Measurements from ENCODE around the gene DLX3.

Gene DLX3

DNA sequence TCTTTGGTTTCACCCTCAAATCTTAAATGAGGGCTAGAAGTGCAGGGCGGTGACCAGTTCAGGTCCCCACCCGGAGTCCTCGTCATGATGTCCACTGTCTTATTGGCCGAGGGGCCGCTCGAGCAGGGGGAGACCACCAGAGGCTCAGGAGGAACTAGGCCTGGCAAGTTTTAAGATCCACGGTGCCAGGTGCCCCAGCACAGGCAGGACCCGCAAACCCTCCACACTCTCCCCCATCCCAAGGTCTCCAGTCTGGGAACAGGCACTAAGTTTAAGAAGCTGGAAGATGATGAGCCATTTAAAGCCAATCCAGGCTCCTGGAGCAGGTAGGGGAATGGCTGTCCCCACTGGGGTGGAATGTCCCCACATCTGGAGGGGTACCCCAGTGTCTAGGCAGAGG lies 4.1 kb downstream of the DLX3 start:
- DNase-seq: no peak

DNA sequence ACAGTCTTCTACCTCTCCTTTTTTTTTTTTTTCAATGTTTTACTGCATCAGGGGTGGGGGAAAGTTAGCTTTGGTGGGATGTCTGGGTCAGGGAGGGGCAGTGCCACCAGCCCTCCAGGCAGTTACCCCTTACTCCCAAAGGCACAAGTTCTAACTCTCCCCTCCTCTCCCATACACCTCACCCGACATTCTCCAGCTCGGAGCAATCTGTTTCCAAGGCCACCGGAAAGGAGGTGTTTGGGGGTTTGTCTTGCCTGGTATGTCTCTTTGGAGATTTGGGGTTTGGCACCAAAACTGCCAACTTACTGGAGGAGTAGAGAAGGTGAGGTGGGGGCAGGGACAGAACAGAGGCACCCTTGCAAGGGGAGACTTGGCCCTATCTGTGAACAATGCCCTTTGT lies 4.7 kb downstream of the DLX3 start:
- DNase-seq: no peak

DNA sequence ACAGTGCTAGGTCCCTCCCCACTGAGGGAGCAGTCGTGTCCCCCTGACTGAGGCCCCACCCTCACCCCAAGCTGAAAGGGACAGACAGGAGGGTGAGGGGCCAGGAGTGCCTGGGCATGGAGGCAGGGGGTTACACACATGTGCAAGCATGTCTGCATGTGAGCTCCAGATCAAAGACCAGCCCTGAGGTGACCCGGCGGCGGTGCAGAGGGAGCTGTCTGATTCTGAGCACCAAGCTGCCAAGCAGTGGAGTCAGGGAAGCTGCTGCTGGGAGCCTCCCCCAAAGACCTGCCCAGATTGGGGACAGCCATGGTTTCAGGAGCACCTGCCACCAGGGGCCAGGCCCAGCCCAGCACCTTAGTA lies 5.5 kb downstream of the DLX3 start:
- DNase-seq: no peak

DNA sequence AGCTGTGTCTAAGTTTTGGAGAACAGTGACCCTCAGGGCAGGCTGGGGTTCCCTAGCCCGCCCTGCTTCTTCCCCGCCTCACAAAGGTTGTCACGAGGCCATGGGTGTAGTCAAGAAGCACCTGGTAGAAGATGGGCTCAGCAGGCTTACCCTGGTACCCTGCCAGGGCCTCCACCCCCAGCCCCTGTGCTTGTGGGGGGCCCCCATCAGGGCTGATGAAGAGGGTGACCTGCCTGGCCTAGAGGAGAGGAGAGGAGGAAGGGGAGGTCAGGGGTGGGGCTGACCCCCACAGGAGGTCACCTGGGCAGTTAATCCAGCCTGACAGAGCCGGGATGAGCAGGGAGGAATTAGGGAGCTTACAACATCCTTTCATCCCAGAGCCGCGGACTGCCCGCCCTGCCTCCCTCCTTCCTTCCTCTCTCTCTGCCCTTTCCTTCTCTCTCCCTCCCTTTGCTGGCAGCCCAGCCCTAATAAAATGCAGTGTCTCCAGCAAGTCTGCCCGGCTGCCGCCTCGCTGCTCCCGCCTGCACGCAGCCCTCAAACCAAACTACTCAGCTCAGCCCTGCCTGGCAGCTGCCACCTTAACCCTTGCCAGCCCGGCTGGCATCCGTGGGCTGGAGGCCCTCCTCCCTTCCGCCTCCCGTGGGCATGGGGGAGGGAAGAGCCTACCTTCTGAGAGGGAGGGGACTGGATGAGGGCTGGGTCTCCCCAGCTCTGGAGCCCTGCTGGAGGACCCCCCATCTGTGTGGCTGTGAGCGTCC lies 7.2 kb downstream of the DLX3 start:
- no peak for DNase-seq

DNA sequence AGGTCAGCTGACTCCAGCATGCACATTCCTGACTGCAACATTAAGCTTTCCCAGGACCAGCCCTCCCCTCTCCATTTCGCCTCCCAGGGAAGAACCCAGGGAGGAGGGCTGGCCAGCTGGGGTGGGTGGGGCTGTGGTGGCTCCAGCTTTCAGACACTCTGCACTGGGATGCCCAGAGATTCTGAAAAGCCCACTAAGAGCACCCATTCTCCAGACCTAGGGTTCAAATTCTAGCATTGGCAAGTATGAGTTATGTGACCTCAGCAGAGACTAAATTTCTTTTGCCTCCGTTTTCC lies 7.8 kb downstream of the DLX3 start:
- no peak for DNase-seq

DNA sequence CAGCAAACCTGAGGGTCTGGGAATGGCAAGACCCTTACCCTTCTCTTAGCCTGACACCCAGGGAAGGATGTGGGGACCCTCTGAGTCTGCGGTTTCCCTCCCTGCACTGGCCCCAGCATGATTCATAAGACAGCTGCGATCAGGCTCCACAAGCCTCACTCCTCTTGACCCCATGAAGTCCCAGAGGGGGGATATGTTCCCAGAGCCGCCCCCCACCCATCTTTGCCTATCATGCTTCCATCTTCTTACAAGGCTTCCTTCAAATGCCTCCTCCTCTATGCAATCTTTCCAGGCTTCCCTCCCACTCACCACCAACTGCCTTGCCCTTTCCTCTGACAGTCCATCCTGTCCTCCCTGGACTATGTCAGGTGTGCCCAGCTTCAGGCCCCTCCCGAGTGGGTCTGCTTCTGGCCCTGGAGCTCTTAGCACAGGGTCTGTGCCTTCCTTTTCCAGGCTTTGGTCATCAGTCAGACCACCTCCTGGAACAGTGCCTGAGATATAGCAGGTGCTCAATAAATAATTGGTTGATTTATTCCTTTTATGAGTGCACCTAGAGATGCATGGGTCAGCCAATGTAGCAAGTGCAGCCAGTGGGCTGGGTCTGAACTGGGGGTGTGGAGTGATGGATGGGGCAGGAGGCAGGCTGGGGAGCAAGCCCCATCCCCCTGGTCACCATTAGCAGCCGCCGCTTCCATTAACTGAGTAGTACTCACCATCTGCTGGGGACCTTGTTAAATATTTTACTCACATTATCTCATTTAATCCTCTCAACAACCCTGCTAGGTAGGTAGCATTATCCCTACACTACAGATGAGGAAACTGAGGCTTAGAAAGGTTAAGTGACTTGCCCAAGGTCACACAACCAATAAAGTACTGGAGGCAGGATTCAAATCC lies 8.4 kb downstream of the DLX3 start:
- no peak for DNase-seq

DNA sequence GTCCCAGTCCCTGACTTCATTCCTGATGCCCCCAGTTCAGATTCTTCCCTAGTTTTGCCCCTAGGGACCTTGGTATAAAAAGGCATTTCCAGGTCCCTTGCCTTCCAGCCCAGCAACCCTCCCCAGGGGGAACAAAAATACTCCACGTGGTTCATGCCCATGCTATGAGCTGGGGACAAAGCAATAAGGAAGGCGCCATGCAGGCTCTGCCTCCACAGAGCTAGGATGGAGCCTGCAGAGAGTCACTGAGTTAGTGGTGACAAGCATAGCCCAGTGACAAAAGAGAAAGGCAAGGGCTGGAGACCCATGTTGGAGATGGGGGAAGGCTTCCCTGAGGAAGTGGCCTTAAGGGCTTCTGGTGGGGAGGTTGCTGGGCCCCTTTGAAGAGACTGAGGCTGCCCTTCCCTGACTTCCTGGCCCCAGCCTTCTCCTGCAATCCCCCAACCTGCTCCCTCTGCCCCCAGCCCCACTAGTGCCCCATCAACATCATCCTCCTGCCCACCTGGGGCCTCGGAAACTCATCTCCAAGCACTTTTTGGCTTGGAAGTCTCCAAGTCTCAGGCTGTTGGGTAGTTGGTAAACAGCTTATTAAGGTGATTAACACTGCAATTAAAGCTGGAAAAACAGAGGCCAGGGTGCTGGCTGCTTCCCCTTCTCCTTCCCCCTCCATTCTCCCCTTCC lies 9.6 kb downstream of the DLX3 start:
- DNase-seq: no peak

DNA sequence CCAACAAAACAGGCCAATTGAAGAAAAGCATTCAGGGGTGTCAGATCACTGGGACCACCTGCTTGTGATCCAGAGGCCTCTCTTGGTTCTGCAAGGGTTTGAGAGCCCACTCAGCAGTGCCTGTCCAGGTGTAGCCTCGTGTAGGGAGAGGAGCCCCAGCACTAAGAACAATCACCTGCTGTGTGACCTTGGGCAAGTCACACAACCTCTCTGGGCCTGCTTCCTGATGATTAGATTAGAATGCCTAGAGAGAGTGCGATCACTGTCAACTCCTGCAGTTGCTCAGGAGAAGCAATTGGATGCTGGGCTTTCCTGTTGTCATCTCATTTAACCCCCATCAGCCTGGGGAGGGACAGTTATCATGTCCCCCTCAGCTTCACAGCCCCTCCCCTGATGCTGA lies 10.2 kb downstream of the DLX3 start:
- no peak for DNase-seq

DNA sequence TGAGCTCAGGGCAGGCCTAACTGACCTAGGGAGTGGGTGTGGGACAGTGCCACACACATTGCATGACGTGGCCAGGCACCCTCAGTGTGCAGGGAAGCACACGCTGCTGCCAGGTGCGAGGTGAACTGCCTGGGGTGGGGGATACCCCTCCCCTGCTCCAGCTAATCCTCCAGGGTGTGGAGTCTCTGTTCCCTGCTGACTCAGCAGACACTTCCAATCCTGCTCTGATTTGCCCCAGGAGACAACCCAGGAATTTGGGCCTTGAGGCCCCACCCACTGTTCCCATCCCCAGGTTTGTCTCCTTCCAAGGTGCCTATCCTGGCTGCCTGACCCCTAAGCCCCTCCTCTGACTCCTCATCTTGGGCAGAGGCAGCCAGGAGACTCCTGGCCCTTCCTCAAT lies 10.7 kb downstream of the DLX3 start:
- DNase-seq: no peak

DNA sequence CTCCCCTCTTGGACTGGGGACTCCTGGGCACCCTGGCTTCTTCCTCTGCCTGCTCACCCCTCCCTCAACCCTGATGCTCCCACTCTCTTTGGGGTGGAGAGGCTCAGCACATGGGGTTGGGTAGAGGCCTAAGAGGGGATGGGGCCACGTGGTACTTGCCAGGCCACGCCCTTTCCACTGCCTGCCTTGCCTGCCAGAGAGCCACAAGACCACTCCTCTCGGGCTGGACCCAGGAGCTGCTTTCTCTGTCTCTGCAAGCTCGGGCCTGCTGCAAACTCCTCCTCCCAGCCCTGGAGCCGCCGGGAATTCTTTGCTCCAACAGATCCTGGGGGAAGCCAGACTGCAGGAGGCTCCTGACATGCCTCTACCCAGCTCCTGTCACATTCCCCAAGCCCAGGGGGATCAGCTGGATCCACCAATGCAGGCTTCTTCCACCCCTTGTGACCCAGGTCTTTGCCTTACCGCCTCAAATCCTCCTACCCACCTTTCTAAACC lies 14.3 kb downstream of the DLX3 start:
- no peak for DNase-seq

DNA sequence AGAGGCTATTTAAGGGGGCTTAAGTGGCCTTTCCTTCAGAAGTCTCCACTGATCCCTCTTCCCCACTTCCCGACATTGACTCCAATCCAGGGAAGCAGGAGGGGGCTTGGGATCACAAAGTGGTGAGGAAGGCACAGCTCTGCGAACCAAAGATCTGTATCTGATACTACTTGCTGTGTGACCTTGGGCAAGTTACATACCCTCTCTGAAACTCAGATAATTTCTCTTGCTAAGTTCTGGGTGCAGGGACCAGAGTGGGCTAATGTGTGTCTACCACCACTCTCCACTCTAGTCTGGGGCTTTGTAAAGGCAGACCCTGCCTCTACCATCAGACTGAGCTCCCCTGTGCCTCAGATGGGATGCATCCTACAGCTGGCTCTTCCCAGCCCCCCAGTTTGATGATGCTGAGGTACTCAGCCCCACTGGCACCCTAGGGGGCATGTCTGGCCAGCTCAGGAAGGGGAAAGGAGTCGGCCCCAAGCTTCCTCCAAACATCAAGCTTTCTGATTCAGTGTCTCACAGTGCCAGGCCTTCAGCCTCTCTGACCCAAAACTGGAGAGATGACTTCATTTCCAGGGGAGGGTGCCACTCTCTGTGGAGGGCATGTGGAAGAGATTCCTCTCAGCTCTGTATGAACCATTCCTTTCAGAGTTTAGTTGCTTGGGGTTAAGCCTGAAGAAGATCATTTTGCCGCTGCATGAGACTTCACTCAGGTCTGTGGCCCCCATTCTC lies 15.1 kb downstream of the DLX3 start:
- no peak for DNase-seq

DNA sequence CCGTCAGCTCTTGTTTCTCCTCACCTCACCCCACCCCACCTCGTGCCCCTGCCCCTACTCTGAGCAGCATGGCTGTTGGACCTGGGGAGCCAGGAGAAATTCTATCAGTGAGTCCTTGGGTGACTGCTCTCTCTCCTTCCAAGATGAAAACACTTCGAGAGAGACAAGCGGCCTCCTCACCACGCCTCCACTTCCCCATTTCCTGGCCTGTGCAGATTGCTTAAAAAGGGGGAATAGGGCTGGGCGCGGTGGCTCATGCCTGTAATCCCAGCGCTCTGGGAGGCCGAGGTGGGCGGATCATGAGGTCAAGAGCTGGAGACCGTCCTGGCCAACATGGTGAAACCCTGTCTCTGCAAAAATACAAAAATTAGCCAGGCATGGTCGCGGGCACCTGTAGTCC lies 16.5 kb downstream of the DLX3 start:
- DNase-seq: no peak

DNA sequence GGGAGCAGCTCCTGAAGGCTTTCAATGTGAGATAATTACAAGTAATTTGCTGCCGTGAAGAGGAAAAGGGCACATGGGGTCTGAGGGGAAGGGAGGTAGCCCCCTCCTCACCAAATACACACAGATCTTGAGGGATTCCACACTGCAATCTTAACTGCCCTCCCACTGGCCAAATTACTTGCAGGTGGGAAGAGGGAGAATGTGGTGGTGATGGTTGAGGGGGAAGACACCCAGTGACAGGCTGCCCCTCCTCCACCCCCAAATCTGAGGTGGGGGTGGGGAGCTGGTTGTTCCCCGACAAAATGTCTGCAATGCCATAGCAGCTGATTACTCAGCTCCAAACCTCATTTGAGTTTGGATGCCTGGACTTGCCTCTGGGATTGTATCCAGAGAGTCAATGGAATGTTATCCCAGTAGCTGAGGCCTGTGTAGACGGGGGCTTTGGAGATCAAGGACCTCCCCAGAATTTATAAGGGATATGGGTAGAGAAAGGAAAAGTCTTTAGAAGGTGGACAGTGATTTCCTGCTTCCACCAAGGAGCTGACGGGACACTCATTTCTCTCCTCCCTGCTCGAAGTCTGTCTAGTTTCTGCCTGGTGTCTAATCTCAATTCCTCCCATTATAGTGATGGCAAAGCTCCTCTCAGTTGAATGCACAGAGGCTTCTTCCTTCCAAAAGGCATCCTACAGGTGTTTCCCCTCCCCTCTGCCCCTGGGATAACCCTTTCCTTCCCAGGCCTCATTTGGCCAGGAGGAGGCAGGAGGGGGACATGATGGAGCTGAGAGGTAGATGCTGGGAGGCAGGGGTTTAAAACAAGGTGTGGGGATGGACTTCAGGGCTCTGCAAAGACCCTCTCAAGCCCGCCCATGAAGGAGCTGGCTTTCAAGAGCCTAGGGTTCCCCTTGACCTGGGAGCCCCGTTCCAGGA lies 17.3 kb downstream of the DLX3 start:
- no peak for DNase-seq

DNA sequence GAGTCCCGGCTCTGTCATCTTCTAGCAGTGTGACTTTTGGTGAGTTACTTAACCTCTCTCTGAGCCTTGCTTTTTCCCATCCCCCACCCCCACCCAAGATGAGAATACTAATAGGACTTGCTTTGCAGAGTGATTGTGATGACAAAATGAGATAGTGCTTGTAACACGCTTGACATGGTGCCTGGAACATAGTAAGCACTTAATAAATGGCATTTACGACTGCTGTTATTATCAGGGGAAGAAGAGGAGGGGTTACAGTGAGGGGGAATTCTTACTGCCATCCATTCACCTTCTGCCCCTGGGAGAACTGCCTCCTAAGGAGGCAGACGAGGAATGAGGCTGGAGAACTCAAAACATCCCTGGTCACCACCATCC lies 18.2 kb downstream of the DLX3 start:
- no peak for DNase-seq

DNA sequence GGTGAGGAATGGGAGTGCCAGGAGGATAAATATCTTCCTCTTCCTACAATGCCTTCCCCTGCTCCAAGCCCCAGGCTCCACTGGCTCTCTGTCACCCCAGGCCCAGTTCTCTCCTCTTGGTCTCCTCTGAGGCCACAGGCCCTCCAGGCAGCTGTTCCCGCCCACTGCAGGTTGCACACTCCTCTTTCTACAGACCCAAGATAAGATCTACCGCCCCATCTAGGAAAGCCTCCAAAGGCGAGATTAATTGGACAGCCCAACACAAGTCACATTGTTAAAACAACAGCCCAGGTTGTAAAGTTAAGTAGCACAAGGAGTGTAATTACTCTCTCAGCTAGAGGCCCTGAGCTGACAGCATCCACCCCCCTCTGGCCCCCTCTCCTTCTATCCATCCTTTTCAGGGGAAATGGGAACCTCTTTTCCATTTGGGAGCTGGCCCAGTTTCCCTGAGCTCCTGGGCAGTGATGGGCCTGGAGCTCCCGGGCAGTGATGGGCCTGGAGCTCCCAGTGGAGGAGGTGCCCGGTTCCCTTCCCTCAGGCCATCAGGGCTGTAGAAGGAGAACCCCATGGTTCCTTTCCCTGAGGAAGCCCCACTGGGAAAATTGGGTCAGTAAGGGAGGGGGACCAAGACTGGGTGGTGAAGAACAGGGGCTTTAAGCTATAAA lies 18.7 kb downstream of the DLX3 start:
- no peak for DNase-seq

DNA sequence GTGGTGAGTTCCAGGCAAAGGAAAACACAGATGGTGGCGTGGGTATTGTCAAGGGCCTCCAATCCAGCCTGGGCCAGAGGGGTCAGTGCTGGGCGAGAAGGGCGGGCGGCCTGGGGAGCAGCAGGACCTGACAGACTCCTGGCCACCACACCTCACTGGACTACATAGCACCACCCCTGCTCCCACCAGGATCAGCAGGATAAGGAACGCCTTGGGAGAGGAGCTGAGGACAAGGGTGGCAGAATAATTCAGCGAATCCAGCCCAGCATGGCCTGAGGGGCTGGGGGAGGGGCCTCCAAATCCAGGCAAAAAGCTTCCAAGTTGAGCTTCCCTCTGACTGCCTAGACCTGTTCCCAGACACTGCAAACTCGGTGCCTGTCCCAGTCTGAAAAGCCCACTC lies 19.5 kb downstream of the DLX3 start:
- no peak for DNase-seq

DNA sequence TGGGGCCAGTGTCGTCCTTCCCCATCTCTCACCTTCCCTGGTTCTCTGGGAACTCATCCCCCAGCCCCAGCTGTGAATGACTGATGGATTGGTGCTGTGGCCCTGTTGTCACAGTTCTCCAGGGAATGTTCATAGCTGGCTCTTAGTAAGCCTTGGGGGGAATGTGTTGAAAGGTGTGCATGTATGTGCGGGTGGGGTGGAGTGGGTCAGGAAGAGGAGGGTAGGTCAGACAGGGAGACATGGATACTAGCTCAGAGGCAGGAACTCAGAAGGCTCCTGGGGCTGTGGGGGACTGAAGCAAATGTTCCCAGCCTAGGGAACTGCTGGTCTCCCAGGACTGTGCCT lies 21.8 kb downstream of the DLX3 start:
- DNase-seq: no peak

DNA sequence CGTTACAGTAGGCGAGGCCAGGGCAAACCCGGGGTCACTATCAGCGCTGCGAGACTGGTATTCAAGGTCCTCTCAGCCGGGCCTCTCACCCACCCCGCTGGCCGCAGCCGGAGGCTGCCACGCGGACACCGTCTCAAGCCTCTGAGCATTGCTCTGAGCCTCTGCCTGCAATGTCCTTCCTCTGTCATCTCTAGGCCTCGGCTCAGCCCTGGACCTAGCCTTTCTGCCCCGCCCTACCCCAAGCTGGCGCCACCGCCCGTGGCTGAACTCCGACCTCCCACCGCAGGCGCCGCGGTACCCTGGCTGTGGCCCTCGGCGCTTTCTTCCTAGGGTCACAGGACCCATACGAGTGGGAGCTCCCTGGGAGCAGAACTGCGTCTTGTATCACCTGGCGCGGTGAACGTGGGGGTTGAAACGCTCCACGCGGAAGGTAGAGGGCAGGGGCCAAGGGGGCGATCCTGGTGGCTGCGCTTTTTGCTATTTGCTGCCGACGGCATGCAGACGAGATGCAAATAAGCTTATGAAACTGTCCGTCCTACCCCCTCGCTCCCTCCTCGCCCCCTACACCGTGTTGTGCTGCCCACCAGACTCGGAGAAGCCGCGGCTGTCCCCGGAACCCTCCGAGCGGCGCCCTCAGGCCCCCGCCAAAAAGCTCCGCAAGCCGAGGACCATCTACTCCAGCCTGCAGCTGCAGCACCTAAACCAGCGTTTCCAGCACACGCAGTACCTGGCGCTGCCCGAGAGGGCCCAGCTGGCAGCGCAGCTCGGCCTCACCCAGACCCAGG lies 22.3 kb downstream of the DLX3 start:
- no peak for DNase-seq

DNA sequence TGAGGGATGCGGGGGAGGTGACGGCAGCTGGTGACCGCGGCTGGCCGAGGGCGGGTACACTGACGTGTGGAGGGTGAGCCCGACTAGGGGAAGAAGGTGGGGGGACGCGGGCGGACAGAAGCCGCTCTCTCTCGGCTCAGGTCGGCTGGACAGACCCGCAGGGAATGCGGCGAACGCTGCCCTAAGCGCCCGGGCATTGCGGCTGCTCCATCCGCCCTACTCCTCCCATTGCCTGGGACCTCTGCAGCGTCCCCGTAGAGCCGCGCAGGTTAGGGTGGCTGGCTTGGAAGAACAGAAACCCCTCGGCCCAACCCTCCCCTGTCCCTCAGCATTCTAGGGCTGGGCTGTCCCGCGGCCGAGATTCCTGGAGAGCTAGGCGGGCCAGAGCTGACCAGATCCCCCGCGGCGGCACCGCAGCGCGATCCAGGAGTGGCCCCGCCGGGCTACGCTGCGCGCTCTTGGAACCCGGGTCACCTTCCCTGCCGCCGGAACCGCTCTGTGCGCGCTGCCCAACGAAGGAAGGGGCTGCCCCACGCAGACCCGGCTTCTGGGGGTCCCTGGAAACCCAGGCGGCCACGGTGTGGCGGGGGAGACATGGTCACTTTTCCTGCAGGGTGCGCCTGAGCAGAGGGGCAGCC lies 23.1 kb downstream of the DLX3 start:
- DNase-seq: no peak

DNA sequence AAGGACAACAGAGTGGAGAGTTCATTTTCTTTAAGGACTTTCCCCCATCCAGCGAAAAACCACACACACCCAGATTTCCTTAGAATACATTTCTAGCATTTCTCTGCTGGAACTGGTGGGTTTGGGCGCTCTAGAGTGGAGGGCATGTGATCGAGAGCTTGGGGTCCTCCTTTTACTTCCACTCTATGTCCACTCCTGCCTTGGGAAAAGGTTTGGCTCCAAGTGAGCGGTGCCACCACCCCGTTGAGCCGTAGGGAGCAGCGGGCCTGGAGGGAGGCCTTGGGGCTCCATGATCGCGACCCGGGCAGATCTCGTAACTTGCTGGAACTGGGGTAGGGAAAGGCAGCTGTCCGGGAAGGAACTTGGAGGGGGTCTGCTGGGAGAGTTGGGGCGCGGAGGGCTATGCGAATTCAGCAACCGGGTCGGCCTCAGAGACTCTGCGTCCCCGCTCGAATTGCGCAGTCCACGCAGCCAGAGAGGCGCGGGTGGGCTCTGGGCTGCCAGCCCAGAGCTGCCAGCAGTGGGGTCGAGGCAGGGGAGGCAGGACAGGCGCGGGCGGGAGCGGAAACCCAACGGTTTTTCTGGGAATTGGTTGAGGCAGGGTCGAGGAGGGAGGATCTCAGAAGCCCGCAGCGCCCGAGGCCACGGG lies 23.7 kb downstream of the DLX3 start:
- no peak for DNase-seq
